Gastroesophageal sphincter (tissue), 4 donors: Measurements from ENCODE around the gene NLGN4X. TPM values are rescaled to one million over a fixed set of nuclear protein-coding genes. Genes with fewer than 3 reads are reported as not detected.
"Not testable (repeated sequence)": the region's sequence is repeated elsewhere in the genome, so short reads cannot be mapped to it uniquely, and the experiment has no call there.

Experiments
- ATAC-seq: fragments of 150-250 bp; one replicate; pipeline ENCODE4 v1.9.1; 2016; ENCODE audit warnings: mild to moderate bottlenecking, moderate library complexity
- H3K27ac ChIP-seq, 4 donors: fragments of 200-600 bp; sonication (generic) in 3 of 4; 1 replicate in 3 of 4; 2 replicates in 1 of 4; pipeline ENCODE4 v1.5.1; 2016 to 2019
- H3K27me3 ChIP-seq: fragments of 200-600 bp; sonication (generic); one replicate; pipeline ENCODE4 v1.5.1; 2019
- H3K36me3 ChIP-seq, 2 donors: fragments of 200-600 bp; sonication (generic); one replicate each; pipeline ENCODE4 v1.5.1; 2019; ENCODE audit warnings: control low read depth in 1 of 2
- H3K4me1 ChIP-seq, 3 donors: fragments of 200-600 bp; sonication (generic); 1 replicate in 2 of 3; 2 replicates in 1 of 3; pipeline ENCODE4 v1.5.1; 2016 to 2019; ENCODE audit warnings: control low read depth in 2 of 3
- H3K4me3 ChIP-seq, 2 donors: fragments of 200-600 bp; sonication (generic); one replicate each; pipeline ENCODE4 v1.5.1; 2019; ENCODE audit warnings: mild to moderate bottlenecking in 1 of 2, moderate library complexity in 1 of 2
- H3K9me3 ChIP-seq, 3 donors: fragments of 200-600 bp; sonication (generic); one replicate each; pipeline ENCODE4 v1.5.1; 2017 to 2019; ENCODE audit warnings: control low read depth in 2 of 3
- CTCF ChIP-seq, 4 experiments: fragments of 200-600 bp in 2 of 4; fragments of 450-650 bp in 2 of 4; sonication (generic) in 1 of 4; IDR thresholded peaks; one replicate each; pipeline ENCODE4 v1.5.1; 2017 to 2019; ENCODE audit warnings: antibody characterized with exemption in 4 of 4, mild to moderate bottlenecking in 2 of 4, moderate library complexity in 2 of 4
- EP300 ChIP-seq: sonication (generic); formaldehyde crosslinking; IDR thresholded peaks from one replicate; pipeline ENCODE4 v1.6.1; 2017; ENCODE audit warnings: antibody characterized with exemption, mild to moderate bottlenecking
- POLR2A ChIP-seq, 2 donors: fragments of 450-650 bp; IDR thresholded peaks; one replicate each; pipeline ENCODE4 v1.6.1; 2017; ENCODE audit warnings: antibody characterized with exemption in 2 of 2, mild to moderate bottlenecking in 2 of 2, moderate library complexity in 1 of 2
- POLR2AphosphoS5 ChIP-seq: sonication (generic); formaldehyde crosslinking; IDR thresholded peaks from one replicate; pipeline ENCODE4 v1.6.1; 2017; ENCODE audit warnings: antibody characterized with exemption
- WGBS, 2 donors: methylation state at CpG; one replicate each; pipeline ENCODE4 v1.1.5; 2018; ENCODE audit warnings: low coverage in 1 of 2; 5-methylcytosine and 5-hydroxymethylcytosine counted together
- total RNA-seq, 4 donors: library from RNA; depleted of rRNA; stranded (reverse); fragments of >200 nt; gene quantifications; one replicate each; pipeline ENCODE4 v1.1.0, GENCODE V29; 2016

Gene NLGN4X
- total RNA-seq, 4 donors from 2014 or later, result 2.0 to 6.7 (median 4.7) TPM

- Histone ChIP-seq H3K27ac (no peak overlapping the region), H3K4me1 (peaks cover 0 to 7% (median 0%) of the 10 kb centered on the region in 3 donors), H3K27me3 (no peaks in the 10 kb centered on the region), H3K9me3 (no peaks in the 10 kb centered on the region), H3K4me3 (no peak overlapping the region), H3K36me3 (no peaks in the 10 kb centered on the region)
- peak; percentile 48 for ATAC-seq
- TF ChIP-seq CTCF (IDR thresholded peaks at IDR 0.05), result no peak
- TF ChIP-seq EP300, result no peak
- peak; percentile 48 for TF ChIP-seq POLR2AphosphoS5
- no peak for TF ChIP-seq POLR2A (IDR thresholded peaks at IDR 0.05)
- 3 to 13% methylated on average over 6 of the region's 6 CpGs for whole genome bisulfite sequencing, 2 donors
These were observed 292.2 kb downstream of the NLGN4X start for GRCh38 chrX:5936438-5936837.

- Histone ChIP-seq H3K27me3 (no peaks in the 10 kb centered on the region), H3K9me3 (no peaks in the 10 kb centered on the region), H3K27ac (no peak overlapping the region), H3K4me3 (no peak overlapping the region), H3K36me3 (no peaks in the 10 kb centered on the region), H3K4me1 (no peaks in the 10 kb centered on the region)
- TF ChIP-seq CTCF (IDR thresholded peaks at IDR 0.05) (no peak), EP300 (no peak), POLR2A (IDR thresholded peaks at IDR 0.05) (no peak), POLR2AphosphoS5 (no peak)
- no peak for ATAC-seq
- WGBS, 2 donors, result 85 to 88% methylated on average over 2 of the region's 2 CpGs
These were observed 300.4 kb downstream of the NLGN4X start for GRCh38 chrX:5928224-5928623.

- Histone ChIP-seq H3K27me3 (no peaks in the 10 kb centered on the region), H3K4me3 (no peak overlapping the region), H3K9me3 (no peaks in the 10 kb centered on the region), H3K27ac (no peak overlapping the region), H3K4me1 (no peaks in the 10 kb centered on the region), H3K36me3 (no peaks in the 10 kb centered on the region)
- WGBS, 2 donors, result 100% methylated on average over 1 of the region's 5 CpGs
- ATAC-seq, result no peak
- TF ChIP-seq POLR2A (IDR thresholded peaks at IDR 0.05), result no peak
- no peak for TF ChIP-seq CTCF (IDR thresholded peaks at IDR 0.05)
- TF ChIP-seq POLR2AphosphoS5, result no peak
- TF ChIP-seq EP300, result no peak
These were observed 311.7 kb downstream of the NLGN4X start for GRCh38 chrX:5916945-5917344.

- no peak overlapping the region for H3K4me3 ChIP-seq
- no peaks in the 10 kb centered on the region for H3K27me3 ChIP-seq
- 43% methylated on average over 1 of the region's 1 CpG; no CpG with 5 or more reads in 1 of the 2 donors for WGBS, 2 donors
- no peak for ATAC-seq
- TF ChIP-seq POLR2AphosphoS5 (no peak), CTCF (IDR thresholded peaks at IDR 0.05) (no peak), POLR2A (IDR thresholded peaks at IDR 0.05) (no peak), EP300 (no peak)
- H3K4me1 ChIP-seq, result no peaks in the 10 kb centered on the region
- H3K27ac ChIP-seq, result no peak overlapping the region
- no peaks in the 10 kb centered on the region for H3K9me3 ChIP-seq
- H3K36me3 ChIP-seq, result no peaks in the 10 kb centered on the region
These were observed 312.9 kb downstream of the NLGN4X start for GRCh38 chrX:5915783-5916182.

- TF ChIP-seq POLR2A (IDR thresholded peaks at IDR 0.05), result no peak
- no peak for TF ChIP-seq POLR2AphosphoS5
- no peak for TF ChIP-seq CTCF (IDR thresholded peaks at IDR 0.05)
- TF ChIP-seq EP300, result no peak
- Histone ChIP-seq H3K9me3 (no peaks in the 10 kb centered on the region), H3K36me3 (no peaks in the 10 kb centered on the region), H3K4me1 (no peaks in the 10 kb centered on the region), H3K4me3 (no peak overlapping the region), H3K27me3 (no peaks in the 10 kb centered on the region), H3K27ac (no peak overlapping the region)
- ATAC-seq, result no peak
- 90% methylated on average over 2 of the region's 6 CpGs; no CpG with 5 or more reads in 1 of the 2 donors for WGBS, 2 donors
These were observed 321.5 kb downstream of the NLGN4X start for GRCh38 chrX:5907207-5907606.

GRCh38 chrX:5903586-5904190, 325.0 kb downstream of the NLGN4X start:
- H3K36me3 ChIP-seq, H3K4me1 ChIP-seq, ATAC-seq, H3K27me3 ChIP-seq, H3K27ac ChIP-seq, H3K9me3 ChIP-seq, H3K4me3 ChIP-seq: not testable (repeated sequence)
- 69 to 77% methylated on average over 2 of the region's 18 CpGs for WGBS, 2 donors
